IPS DF 19.7 (cell line): Measurements from ENCODE around the gene CTAG2.
"Not testable (repeated sequence)": the region's sequence is repeated elsewhere in the genome, so short reads cannot be mapped to it uniquely, and the experiment has no call there.

Source experiments
- DNase-seq: peaks from one replicate; pipeline ENCODE4 v3.0.0-alpha.2; 2013; ENCODE audit warnings: low read depth, low spot score

Gene CTAG2

DNA sequence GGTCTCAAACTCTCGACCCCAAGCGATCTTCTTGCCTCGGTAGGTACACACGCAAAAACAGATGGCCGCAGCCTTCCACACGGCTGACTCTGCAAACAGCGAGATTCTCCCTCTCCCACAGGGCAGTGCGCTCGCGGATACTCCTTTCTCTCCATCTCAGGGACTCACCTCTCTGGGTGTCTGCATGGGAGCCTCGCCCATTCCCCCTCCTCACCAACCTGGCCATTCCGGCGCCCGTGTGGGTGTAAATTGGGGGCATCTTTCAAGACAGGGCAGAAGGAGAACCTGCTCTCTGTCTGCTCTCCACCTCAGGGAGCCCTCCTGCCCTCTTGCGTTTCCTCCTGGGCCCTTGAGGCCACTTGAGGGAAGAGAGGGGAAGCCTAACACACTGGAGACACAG lies 4.4 kb downstream of the CTAG2 start:
- no peak for DNase-seq

DNA sequence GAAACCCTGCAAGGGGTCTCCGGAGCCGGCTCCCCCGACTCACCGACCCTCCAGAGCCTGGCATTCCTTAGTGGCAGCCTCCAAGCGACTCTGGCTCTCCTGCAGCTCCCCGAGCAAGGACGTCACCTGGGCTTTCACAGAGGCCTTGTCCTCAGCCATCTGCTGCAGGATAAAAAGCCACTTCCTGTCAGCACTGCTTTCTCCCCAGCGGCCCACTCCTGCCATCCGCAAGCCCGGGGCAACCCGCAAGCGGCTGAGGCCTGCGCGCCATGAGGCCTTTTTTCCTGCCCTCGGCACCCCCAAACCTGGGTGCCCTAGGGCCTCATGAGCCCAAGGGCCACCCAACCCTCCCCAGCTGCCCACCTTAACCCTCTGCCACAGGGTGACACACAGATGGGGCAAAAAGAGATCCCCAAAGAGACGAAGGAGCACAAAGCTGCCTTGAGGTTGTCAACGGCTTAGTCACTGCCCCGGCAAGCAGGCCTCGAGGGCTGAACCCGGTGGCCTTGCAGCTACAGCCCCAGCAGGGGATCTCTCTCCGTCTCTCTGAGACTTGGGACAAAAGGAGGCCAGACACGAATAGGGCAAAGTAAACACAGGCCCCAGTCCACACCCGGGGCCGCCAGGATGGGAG lies 7.5 kb downstream of the CTAG2 start:
- not testable (repeated sequence) for DNase-seq

DNA sequence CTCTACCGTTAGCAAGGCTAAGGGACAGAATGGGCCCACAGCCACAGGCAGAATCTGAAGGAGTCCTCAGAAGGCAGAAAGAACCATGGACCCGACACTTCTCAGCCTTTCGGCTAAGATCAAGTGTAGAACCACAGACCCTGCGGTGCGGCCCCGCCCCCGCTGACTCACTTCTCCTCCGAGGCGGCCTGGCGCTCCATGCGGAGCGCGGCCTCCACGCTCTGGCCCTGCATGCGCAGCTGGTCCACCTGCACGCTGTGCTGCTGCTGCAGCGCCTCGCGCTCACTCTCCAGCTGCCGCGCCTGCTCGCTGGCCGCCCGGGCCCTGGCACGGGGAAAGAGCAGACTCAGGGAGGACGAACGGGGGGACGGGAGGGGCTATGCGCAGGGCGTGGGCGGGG lies 9.7 kb downstream of the CTAG2 start:
- not testable (repeated sequence) for DNase-seq

DNA sequence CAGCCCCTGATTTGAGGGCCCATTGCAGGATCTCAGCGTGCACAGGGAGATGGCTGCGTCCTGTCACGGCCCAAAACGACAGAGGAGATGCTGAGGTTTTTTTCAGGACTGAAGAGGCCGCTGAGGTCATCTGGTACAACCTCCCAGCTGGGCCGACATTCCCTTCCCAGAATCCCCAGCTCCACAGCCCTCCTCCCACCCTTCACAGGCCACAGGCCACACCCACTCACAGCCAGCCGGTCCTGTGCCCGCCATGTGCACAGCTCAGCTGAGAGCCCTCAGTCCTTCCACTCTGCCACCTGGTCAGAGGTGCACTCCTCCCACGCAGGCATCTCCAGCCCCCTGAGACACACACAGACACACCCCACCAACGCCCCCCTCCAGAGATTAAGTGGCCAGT lies 11.6 kb downstream of the CTAG2 start:
- DNase-seq, result not testable (repeated sequence)

DNA sequence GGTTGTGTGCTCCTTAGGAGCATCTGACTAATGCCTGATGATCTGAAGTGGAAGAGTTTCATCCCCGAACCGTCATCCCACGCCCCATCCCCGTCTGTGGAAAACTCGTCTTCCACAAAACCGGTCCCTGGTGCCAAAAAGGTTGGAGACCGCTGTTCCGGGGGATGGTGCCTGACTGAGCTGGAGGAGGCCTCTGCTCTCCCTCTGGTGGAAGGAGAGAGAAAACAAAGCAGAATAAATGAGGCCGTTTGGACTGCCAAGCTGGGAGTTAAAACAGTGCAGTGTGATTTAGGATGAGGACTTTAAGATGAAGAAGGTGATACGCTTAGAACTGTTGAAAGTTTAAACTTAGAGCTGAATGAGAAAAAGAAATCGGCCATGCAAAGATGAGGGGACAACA lies 19.7 kb downstream of the CTAG2 start:
- not testable (repeated sequence) for DNase-seq

DNA sequence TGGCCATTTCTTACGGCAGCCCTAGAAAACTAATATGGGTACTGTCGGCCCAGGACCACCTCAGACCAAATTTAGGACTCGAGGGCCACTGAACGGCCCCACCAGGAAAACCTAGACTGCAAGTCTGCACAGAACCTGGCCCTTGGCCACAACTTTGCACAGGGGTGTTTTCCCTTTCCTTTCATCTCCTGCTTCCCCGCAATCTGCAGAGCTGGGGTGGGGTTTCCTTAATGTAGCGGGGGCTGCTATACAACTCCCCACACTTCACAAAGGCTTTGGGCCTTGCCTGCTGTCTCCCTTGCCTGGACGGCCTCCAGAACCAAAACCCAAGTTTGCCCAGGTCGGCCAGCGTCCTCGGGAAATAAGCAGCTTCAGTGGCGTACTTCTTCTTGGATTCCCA lies 22.4 kb downstream of the CTAG2 start:
- DNase-seq, result not testable (repeated sequence)

DNA sequence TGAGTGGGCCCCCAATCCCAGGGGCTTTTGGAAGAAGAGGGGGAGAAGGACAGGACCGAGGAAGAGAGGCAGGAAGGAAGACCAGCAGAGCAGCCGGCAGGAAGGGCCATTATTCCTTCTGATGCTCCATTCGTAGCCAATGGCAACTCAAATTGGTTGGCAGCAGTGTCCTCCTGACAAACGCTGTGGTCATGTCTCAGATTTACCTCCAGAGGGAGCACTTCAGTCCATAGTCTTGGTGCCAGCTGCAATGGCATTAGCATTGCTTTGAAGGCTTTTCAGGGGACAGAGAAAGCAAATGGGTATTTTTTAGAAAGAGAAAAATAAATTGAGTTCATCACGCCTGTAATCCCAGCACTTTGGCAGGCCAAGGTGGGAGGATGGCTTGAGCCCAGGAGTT lies 24.4 kb downstream of the CTAG2 start:
- not testable (repeated sequence) for DNase-seq

DNA sequence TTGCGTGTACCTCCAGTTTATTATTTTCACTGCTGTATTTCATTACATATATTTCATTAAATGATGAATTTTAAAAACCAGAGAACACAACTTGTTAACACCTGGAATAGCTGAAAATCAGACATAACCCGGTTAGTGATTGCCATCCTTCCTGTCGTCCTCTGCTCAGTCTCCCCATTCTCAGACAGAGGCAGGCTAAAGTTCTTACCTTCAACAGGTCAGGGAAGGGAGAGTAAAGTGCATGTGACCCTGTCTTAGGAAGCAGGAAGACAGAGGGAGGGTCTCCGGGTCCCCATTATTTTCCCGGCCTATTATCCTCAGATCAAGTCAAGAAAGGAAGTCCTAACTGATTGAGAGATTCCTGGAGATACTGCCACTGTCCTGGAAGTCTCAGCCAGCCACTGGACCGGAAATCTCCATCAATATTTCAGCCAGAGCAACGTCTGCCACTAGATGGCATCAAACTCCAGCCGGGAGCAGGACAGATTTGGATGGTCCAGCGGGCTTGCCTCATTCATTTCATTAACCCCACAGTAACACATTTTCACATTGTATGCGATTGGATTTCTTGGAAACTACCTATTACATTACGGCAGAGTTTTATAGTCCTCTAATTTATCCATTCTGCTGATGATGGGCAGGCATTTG lies 32.5 kb downstream of the CTAG2 start:
- DNase-seq, result not testable (repeated sequence)

DNA sequence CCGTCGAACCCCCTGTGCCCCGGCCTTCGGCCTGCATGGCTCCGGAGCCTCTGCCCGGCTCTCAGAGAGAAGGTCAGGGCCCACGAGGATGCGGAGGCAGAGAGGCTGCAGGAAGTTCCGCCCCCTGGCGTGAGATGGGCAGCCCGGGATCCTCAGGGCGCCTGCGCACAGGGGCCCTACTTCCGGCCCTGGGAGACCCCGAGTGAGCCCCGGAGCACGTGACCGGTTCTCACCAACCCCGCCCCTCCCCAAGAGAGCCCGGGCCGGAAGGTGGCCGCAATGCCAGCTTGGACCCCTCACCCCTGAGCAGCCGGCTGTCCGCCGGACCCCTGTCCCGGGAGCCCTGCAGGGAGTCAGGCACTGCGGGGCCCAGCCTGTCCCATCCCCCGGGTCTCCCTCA lies 34.2 kb downstream of the CTAG2 start, which contains the start of gene CTAG1B:
Gene CTAG1B, minus strand, starts transcription at position 101 of the 400 bp plus-strand sequence. Its CDS starts 64 bp downstream, at position 37.
- DNase-seq, result not testable (repeated sequence)

DNA sequence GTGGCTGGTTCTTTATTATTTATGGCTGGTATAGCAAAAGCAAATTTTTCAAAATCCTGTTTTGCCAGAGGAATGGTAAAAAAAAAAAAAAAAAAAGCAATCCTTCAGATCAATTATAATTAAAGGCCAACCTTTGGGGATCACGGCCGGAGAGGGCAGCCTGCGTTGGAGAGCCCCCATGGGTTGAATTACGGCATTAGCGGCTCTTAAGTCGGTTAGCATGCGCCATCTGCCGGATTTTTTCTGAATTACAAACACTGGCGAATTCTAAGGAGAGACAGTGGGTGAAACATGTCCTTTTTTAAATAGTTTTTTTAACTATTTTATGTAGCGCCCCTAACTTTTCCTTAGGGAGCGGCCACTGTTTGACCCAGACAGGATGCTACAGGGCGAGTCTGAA lies 39.8 kb downstream of the CTAG2 start:
- not testable (repeated sequence) for DNase-seq

DNA sequence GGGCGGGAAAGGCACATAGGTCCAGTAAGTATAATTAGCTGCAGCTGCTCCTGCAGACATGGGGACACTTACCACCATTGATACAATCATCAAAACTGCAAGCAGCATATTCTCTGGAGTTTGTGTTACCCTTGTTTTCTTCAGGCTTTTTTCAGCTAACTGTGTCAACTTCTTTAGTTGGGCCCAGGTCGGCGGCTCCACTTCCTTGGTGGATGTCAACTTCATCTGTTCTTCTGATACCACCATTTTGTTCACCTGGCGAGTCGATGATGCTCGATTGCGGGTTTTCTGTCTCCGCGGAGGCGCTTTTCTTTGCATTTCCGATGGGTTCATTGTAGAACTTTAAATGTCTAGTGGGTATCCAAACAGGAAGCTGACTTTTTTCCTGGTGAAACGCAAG lies 42.2 kb downstream of the CTAG2 start:
- not testable (repeated sequence) for DNase-seq

DNA sequence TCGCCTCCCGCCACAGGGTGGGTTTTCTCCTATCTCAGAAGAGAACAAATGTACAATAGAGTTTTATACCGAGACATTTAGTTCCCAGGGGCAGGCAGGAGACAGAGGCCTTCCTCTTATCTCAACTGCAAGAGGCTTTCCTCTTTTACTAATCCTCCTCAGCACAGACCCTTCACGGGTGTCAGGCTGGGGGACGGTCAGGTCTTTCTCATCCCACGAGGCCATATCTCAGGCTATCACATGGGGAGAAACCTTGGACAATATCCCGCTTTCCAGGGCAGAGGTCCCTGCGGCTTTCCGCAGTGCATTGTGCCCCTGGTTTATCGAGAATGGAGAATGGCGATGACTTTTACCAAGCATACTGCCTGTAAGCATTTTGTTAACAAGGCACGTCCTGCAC lies 44.6 kb downstream of the CTAG2 start:
- DNase-seq, result not testable (repeated sequence)

DNA sequence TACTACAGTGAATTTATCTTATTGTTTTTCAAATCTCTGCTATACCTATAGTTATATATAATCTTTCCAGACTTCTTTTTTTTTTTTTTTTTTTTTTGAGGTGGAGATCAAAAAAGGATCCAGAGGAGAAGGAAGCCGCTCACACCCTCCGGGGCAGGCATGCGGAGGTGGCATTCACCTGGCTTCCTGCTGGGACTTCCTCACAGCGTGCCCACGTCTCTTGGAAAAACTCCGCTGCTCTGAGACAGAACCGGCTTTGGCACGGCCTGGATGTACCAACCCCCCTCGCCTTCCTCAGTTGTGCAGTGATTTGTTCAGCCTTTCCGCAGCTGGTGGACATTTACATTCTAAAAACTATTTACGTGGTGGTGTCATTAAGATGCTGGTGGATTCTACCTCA lies 45.4 kb downstream of the CTAG2 start:
- not testable (repeated sequence) for DNase-seq

DNA sequence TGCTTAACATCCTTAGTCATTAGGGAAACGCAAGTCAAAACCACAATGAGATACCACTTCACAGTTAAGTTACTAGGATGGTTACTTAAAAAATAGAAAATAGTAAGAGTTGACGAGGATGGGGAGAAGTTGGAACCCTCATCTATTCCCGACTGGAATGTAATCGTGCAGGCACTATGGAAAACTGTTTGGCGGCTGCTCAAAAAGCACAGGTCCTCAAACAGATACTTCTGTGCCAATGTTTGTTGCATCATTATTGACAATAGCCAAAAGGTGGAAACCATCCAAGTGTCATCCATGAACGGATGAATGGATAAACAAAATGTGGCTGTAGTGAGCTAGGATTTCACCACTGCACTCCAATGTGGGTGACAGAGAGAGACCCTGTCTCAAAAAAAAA lies 46.0 kb downstream of the CTAG2 start:
- no peak for DNase-seq

DNA sequence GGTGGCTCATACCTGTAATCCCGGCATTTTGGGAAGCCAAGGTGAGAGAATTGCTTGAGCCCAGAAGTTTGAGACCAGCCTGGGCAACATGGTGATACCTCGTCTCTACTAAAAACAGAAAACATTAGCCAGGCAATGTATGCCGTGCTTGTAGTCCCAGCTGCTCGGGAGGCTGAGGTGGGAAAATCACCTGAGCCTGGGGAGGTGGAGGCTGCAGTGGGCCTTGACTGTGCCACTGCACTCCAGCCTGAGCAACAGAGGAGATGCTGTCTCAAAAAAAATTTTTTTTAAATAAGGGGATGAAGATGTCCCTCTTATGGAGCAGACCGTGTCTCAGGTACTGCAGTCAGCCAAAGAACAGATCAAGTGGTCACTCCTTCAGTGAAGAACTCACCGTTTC lies 47.8 kb downstream of the CTAG2 start:
- DNase-seq, result no peak

DNA sequence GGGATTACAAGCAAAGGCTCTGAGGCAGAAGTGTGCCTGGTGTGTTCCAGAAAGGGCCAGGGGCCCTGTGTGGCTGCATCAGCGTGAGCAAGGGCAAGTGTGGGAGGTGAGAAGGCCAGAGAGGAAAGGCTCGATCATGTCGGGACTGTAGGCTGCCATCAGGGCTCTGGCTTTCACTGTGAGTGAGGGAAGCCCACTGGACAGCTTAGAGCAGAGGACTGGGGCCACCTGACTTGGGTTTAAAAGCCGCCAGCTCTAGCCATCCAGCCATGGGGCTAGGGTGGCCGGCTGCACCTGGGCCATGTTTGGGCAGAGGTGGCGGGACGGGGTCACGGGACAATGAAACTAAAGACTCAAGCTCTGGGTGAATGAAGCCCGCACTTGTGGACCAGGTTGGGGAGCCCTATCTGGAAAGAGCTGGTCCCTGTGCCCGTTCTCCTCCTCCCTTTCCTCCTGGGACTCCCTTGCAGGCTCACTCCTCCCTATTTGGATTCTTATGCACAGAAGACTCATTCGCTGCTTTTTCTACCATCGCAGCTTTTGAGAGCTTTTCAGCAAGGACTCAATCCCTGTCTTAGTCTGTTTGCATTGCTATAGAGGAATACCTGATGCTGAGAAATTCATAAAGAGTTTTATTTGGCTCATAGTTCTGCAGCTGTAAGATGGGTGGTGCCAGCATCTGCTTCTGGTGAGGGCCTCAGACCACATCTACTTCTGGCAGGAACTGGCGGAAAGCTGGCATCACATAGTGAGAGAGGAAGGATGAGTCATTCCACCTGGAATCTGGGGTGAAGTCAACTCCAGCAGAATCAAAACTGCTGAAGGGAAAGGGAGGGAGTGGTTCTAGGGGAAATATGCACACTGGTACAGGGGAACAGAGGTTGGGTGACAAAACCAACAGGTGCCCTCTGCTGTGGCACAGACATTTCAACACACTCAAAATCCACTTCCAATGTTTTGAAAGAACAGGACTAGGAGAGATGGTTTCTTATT lies 49.6 kb downstream of the CTAG2 start:
- no peak for DNase-seq

DNA sequence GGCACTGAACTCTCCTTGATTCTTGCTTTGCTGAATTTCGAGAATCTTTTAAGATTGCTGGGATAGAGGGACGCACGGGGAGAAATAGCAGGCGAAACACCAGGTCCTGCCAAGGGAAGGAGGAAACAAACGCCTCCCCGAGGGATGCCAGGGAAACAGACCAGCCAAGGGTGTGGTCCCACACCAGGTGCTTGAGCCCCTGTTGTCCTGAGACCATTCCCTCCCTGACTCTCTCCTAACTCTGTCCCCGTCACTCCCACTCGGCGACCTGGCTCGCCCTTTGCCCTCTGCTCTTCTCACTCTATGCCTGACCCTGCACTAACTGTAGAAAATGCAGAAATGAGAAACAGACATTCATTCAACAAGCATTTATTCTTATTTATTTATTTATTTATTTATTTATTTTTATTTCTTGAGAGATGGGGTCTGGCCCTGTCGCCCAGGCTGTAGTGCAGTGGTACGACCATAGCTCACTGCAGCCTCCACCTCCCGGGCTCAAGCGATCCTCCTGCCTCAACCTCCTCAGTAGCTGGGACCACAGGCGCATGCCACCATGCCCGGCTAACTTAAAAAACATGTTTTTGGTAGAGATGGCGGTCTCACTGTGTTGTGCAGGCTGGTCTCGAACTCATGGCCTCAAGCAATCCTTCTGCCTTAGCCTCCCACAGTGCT lies 50.5 kb downstream of the CTAG2 start:
- DNase-seq, result no peak

DNA sequence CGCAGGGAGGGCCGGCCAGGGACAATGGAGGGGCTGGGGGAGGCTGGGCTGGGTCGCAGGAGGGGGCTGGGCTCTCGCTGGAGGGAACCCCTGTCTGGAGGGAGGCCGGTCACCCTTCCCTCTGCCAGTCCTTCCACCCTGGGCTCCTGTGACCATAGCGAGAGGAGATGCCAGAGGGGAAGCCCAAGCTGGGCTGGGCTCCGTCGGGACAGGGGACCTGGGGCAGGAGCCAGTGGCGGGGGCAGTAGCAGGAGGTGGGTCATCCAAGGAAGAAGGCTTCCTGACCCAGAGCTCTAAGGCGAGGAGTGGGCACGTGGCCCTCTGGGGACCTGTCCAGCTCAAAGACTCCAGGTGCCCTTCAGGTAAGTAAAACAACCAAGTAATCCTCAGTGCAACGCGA lies 51.2 kb downstream of the CTAG2 start:
- DNase-seq, result no peak
